Ascending aorta (tissue), 2 donors: ENCODE data around the gene HMBS. TPM values are rescaled to one million over a fixed set of nuclear protein-coding genes. Genes with fewer than 3 reads are reported as not detected.

Experiments used
- DNase-seq, 2 donors: peaks; one replicate each; pipeline ENCODE4 v3.0.0-alpha.2; 2019; ENCODE audit warnings: low spot score in 2 of 2
- H3K27ac ChIP-seq, 2 donors: fragments of 200-600 bp; sonication (generic); one replicate each; pipeline ENCODE4 v1.5.1; 2016 to 2017; ENCODE audit warnings: mild to moderate bottlenecking in 1 of 2
- H3K27me3 ChIP-seq: fragments of 200-600 bp; sonication (generic); one replicate; pipeline ENCODE4 v1.5.1; 2017
- H3K36me3 ChIP-seq, 2 donors: fragments of 200-600 bp; sonication (generic); one replicate each; pipeline ENCODE4 v1.5.1; 2016
- H3K4me1 ChIP-seq, 2 donors: fragments of 200-600 bp; sonication (generic); one replicate each; pipeline ENCODE4 v1.5.1; 2016 to 2017; ENCODE audit warnings: mild to moderate bottlenecking in 1 of 2
- H3K4me3 ChIP-seq, 2 donors: fragments of 200-600 bp; sonication (generic); one replicate each; pipeline ENCODE4 v1.5.1; 2016 to 2017; ENCODE audit warnings: mild to moderate bottlenecking in 1 of 2
- H3K9me3 ChIP-seq, 2 donors: fragments of 200-600 bp; sonication (generic); one replicate each; pipeline ENCODE4 v1.5.1; 2016
- CTCF ChIP-seq, 3 experiments: fragments of 200-600 bp in 2 of 3; fragments of 450-650 bp in 1 of 3; sonication (generic) in 2 of 3; IDR thresholded peaks; one replicate each; pipeline ENCODE4 v1.5.1; 2016 to 2019; ENCODE audit warnings: antibody characterized with exemption in 3 of 3, mild to moderate bottlenecking in 1 of 3, moderate library complexity in 1 of 3
- intact Hi-C: fragments of 100-400 bp; cut with DNase I; formaldehyde crosslinking; loops from one replicate; pipeline ENCODE4 v1.15.1; 2023
- total RNA-seq: library from RNA; depleted of rRNA; stranded (reverse); fragments of >200 nt; gene quantifications from one replicate; pipeline ENCODE4 v1.1.0, GENCODE V29; 2016

Gene HMBS
- total RNA-seq, 1 donor from 2014 or later: 82.8 TPM

DNA sequence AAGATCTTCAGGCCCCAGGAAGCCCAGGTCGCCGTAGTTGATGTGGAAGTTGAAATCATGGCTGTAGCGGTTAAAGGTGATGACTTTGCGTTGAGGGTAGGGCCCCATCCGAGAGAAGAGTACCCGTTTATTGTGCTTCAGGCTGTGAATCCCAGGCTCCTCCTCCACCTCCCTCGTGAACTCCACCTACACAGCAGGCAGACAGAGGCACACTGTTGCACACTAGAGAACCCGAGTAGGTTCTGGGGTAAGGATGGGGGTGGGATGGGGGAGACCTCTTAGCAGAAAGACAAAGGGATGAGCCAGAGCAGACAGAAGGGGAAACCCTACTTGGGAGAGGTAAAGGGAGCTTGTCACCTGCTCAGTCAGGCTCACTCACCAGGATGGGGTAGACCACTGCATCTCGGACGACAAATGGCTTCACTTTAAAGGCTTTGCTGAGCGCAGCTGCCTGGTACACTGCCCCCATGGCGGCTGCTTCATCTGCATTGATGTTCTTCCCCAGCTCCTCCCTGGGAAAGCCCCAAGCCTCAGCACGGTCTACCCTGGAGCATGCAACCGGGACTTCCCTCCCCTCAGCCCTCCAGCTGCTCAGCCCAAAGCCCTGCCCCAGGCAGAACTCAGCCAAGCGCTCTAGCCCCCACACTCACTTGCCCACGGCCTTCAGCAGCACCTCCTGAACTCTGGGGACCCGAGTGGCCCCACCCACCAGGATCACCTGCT lies 33.1 kb upstream of the HMBS start:
- no peaks in the 10 kb centered on the region for H3K9me3 ChIP-seq
- peaks cover 3% of the 10 kb centered on the region in 2 donors for H3K4me1 ChIP-seq
- H3K4me3 ChIP-seq: no peak overlapping the region
- no peak for DNase-seq
- H3K36me3 ChIP-seq: peaks cover 82 to 85% of the 10 kb centered on the region in 2 donors
- H3K27me3 ChIP-seq: no peaks in the 10 kb centered on the region
- intact Hi-C loops: no loop called here
- no peak for TF ChIP-seq CTCF (IDR thresholded peaks at IDR 0.05)
- H3K27ac ChIP-seq: no peak overlapping the region

DNA sequence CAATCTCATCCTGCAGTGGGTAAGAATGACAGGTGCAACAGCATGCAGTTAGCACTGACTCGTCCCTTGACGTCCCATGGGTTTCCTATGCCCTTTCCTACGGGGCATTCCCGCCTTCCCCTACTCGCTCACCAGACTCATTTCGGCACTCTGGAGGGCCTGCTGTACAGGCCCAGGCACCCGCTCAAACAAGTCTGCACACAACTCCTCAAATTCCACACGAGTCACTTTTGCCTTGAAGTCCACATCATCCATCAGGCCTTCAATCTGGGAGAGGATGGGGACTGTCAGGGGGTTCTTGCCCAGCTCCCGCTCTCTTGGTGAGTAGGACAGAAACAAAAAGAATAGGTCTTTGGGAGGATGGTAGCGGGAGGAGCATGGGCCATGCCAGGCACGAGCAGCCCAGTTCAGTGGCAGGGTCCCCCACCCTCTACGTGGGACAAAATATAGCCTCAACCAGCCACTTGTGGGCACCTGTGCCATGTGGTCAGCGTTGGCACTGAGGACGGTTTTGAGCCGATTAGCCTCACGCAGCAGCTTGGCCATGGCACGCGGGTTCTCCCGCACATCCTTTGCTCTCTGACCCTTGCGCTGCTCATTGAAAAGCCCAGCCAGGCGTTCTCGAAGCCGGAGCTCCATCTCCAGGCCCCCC lies 32.4 kb upstream of the HMBS start:
- no peak for TF ChIP-seq CTCF (IDR thresholded peaks at IDR 0.05)
- H3K36me3 ChIP-seq: peaks cover 75 to 79% of the 10 kb centered on the region in 2 donors
- intact Hi-C loops: no loop called here
- H3K27ac ChIP-seq: no peak overlapping the region
- H3K27me3 ChIP-seq: no peaks in the 10 kb centered on the region
- DNase-seq: no peak
- no peak overlapping the region for H3K4me3 ChIP-seq
- no peaks in the 10 kb centered on the region for H3K9me3 ChIP-seq
- peaks cover 3% of the 10 kb centered on the region in 2 donors for H3K4me1 ChIP-seq

DNA sequence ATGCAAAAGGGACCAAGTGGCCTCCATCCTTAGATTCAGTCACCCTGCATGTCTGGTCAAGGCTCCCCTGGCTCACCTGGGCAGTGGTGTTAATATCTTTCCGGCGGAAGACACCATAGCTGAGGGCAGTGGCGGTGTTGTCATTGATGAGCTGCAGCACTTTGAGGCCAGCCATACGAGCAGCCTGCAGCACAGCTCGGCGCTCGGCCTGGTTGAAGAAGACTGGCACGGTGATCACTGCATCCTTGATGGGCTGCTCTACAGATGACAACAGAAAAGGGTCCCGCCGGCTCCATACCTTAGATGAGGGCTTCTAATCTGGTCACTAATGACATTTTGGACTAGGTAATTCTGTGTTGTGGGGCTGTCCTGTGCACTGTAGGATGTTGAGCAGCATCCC lies 30.3 kb upstream of the HMBS start:
- H3K27ac ChIP-seq: no peak overlapping the region
- H3K27me3 ChIP-seq: no peaks in the 10 kb centered on the region
- no peak overlapping the region for H3K4me3 ChIP-seq
- intact Hi-C loops: no loop called here
- peaks cover 3 to 10% of the 10 kb centered on the region in 2 donors for H3K4me1 ChIP-seq
- no peak for DNase-seq
- no peak for TF ChIP-seq CTCF (IDR thresholded peaks at IDR 0.05)
- no peaks in the 10 kb centered on the region for H3K9me3 ChIP-seq
- H3K36me3 ChIP-seq: peaks cover 54 to 57% of the 10 kb centered on the region in 2 donors

DNA sequence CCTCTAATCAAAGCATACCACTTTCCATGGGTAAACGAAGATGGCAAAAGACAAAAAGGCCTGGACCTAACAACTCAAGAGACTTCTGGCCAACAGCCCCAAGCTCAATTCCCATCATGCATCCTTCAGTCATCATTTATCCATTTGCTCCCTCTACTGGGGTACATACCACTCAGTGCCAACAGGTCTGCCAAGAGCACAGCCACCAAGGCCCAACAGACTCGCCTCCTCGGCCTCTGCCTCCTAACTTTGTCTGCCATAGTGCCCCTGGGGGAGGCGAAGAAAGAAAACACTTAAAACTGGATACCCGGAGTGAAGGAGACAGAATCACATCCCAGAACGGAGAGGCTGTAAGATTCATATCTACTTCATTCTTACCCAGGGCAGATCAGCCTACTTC lies 28.8 kb upstream of the HMBS start:
- no peak for DNase-seq
- intact Hi-C loops: loop anchor here (2.0 kb wide), 2 partner anchors 39 to 47 kb away; a partner anchor contains a TSS
- Histone ChIP-seq H3K27ac (peak overlapping the region; percentile 79 to 96), H3K36me3 (peaks cover 42 to 44% of the 10 kb centered on the region in 2 donors), H3K4me1 (peaks cover 3 to 10% of the 10 kb centered on the region in 2 donors), H3K9me3 (no peaks in the 10 kb centered on the region), H3K4me3 (peak overlapping the region; percentile 88 to 95), H3K27me3 (no peaks in the 10 kb centered on the region)
- TF ChIP-seq CTCF (IDR thresholded peaks at IDR 0.05): no peak

GRCh38 chr11:119056421-119056999 lies 28.2 kb upstream of the HMBS start:
- DNase-seq: peak in 1 of 2 donors; percentile 69
- Histone ChIP-seq H3K4me1 (peaks cover 3 to 10% of the 10 kb centered on the region in 2 donors), H3K4me3 (peak overlapping the region; percentile 88 to 95), H3K27me3 (no peaks in the 10 kb centered on the region), H3K27ac (peak overlapping the region; percentile 79 to 96), H3K9me3 (no peaks in the 10 kb centered on the region), H3K36me3 (peaks cover 36 to 38% of the 10 kb centered on the region in 2 donors)
- intact Hi-C loops: loop anchor here (2.0 kb wide), 2 partner anchors 38 to 46 kb away; a partner anchor contains a TSS
- no peak for TF ChIP-seq CTCF (IDR thresholded peaks at IDR 0.05)
